Ishikawa (cell line): ENCODE data around the gene ZBTB44.

Experiments
- CEBPB ChIP-seq: IDR thresholded peaks from 2 replicates; pipeline ENCODE4 v1.6.1; 2012
- CREB1 ChIP-seq: IDR thresholded peaks from 2 replicates; pipeline ENCODE4 v1.6.1; 2012; ENCODE audit warnings: low read depth
- EGR1 ChIP-seq: IDR thresholded peaks from 2 replicates; pipeline ENCODE4 v1.6.1; 2012
- EP300 ChIP-seq: IDR thresholded peaks from 2 replicates; pipeline ENCODE4 v1.6.1; 2012; ENCODE audit warnings: borderline replicate concordance
- FOXM1 ChIP-seq: IDR thresholded peaks from 2 replicates; pipeline ENCODE4 v1.6.1; 2012; ENCODE audit warnings: low read depth, borderline replicate concordance
- MAX ChIP-seq: IDR thresholded peaks from 2 replicates; pipeline ENCODE4 v1.6.1; 2012
- NFIC ChIP-seq: IDR thresholded peaks from 2 replicates; pipeline ENCODE4 v1.6.1; 2012
- RAD21 ChIP-seq: IDR thresholded peaks from 2 replicates; pipeline ENCODE4 v1.6.1; 2012; ENCODE audit warnings: low read depth
- TAF1 ChIP-seq: IDR thresholded peaks from 2 replicates; pipeline ENCODE4 v1.6.1; 2012; ENCODE audit warnings: low read depth, mild to moderate bottlenecking
- TCF12 ChIP-seq: IDR thresholded peaks from 2 replicates; pipeline ENCODE4 v1.6.1; 2012; ENCODE audit warnings: low read depth
- TEAD4 ChIP-seq: IDR thresholded peaks from 2 replicates; pipeline ENCODE4 v1.6.1; 2012
- YY1 ChIP-seq: IDR thresholded peaks from 2 replicates; pipeline ENCODE4 v1.6.1; 2012; ENCODE audit warnings: low read depth
- ZBTB7A ChIP-seq: IDR thresholded peaks from 2 replicates; pipeline ENCODE4 v1.6.1; 2012; ENCODE audit warnings: low read depth
- TF ChIP-seq, protein P1 (sequence below): IDR thresholded peaks from 2 replicates; pipeline ENCODE4 v1.6.1; 2012
- TF ChIP-seq, protein P2 (sequence below): IDR thresholded peaks from 2 replicates; pipeline ENCODE4 v1.6.1; 2012; ENCODE audit warnings: low read depth, mild to moderate bottlenecking

ZBTB44 gene

DNA sequence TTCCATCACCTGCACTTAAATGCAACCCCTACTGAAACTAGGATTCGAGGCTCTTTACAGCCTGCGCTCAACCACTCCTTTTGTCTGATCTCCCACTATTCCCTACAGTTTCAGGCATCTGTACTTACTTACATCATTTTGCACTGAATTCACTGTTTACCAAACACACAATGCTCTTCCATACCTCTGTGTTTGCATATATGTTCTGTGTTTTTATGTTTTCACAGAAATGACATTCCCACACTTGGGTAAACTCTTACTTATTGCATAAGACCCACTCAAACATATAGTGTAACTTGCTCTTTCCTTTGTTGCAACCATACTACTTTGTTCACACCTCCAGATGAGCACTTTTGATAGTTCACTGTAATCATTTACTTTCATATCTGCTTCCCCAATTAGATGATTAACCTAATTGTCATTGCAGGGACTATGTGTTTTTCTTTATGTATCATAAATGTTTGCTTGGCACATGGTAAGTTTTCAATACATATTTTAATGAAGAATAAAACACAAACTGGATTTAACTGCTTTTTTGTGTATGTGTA is 54.6 kb downstream of the ZBTB44 start:
- TF ChIP-seq MAX (no peak), EP300 (no peak), CREB1 (no peak), NFIC (no peak), RAD21 (no peak), EGR1 (no peak), YY1 (no peak), TEAD4 (no peak), TAF1 (no peak), CEBPB (no peak), TCF12 (no peak), FOXM1 (no peak), ZBTB7A (no peak)
- TF ChIP-seq, protein P1, sequence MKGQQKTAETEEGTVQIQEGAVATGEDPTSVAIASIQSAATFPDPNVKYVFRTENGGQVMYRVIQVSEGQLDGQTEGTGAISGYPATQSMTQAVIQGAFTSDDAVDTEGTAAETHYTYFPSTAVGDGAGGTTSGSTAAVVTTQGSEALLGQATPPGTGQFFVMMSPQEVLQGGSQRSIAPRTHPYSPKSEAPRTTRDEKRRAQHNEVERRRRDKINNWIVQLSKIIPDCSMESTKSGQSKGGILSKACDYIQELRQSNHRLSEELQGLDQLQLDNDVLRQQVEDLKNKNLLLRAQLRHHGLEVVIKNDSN: no peak
- TF ChIP-seq, protein P2, sequence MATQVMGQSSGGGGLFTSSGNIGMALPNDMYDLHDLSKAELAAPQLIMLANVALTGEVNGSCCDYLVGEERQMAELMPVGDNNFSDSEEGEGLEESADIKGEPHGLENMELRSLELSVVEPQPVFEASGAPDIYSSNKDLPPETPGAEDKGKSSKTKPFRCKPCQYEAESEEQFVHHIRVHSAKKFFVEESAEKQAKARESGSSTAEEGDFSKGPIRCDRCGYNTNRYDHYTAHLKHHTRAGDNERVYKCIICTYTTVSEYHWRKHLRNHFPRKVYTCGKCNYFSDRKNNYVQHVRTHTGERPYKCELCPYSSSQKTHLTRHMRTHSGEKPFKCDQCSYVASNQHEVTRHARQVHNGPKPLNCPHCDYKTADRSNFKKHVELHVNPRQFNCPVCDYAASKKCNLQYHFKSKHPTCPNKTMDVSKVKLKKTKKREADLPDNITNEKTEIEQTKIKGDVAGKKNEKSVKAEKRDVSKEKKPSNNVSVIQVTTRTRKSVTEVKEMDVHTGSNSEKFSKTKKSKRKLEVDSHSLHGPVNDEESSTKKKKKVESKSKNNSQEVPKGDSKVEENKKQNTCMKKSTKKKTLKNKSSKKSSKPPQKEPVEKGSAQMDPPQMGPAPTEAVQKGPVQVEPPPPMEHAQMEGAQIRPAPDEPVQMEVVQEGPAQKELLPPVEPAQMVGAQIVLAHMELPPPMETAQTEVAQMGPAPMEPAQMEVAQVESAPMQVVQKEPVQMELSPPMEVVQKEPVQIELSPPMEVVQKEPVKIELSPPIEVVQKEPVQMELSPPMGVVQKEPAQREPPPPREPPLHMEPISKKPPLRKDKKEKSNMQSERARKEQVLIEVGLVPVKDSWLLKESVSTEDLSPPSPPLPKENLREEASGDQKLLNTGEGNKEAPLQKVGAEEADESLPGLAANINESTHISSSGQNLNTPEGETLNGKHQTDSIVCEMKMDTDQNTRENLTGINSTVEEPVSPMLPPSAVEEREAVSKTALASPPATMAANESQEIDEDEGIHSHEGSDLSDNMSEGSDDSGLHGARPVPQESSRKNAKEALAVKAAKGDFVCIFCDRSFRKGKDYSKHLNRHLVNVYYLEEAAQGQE: no peak

DNA sequence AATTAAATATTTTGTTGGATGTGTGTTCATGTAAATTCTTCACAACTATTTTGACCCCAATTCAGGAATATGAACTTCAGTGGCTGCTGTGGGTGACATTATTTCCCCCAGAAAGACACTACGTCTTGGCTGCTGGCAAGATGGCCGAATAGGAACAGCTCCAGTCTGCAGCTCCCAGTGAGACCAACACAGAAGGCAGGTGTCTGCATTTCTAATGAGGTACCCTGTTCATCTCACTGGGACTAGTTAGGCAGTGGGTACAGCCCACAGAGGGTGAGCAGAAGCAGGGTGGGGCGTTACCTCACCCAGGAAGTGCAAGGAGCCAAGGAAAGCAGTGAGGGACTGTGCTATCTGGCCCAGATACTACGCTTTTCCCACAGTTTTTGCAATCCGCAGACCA is 65.3 kb downstream of the ZBTB44 start:
- TF ChIP-seq CEBPB: no peak

DNA sequence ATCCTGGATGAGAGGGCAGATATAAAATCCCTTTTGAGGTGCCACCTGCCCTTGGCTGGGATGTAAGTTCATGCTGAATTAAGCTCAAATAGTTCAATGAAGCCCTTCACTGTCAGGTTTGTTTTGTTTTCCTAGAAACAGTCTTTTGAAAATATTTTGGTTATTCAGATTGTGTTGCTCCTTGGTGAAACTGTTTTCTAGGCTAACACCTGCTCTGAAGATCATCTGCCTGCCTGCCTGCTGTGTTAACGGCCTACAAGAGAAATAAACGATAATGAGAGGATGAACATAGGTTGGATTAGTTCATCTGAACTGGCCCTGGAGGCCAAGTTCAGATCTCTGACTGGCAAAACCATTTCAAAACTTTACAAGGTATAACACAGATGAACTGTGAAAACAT is 67.4 kb downstream of the ZBTB44 start:
- TF ChIP-seq CREB1: no peak
- no peak for TF ChIP-seq EP300
- no peak for TF ChIP-seq RAD21
- TF ChIP-seq NFIC: no peak
- no peak for TF ChIP-seq YY1
- TF ChIP-seq TCF12: no peak
- no peak for TF ChIP-seq EGR1
- no peak for TF ChIP-seq MAX
- no peak for TF ChIP-seq FOXM1
- TF ChIP-seq TEAD4: no peak
- no peak for TF ChIP-seq TAF1
- no peak for TF ChIP-seq CEBPB
- TF ChIP-seq, protein P2: no peak
- TF ChIP-seq ZBTB7A: no peak
- TF ChIP-seq, protein P1: no peak

GRCh38 chr11:130246738-130247137 is 68.0 kb downstream of the ZBTB44 start:
- no peak for TF ChIP-seq RAD21
- TF ChIP-seq TEAD4: no peak
- TF ChIP-seq EGR1: no peak
- TF ChIP-seq, protein P2: no peak
- no peak for TF ChIP-seq ZBTB7A
- TF ChIP-seq TCF12: no peak
- TF ChIP-seq TAF1: no peak
- no peak for TF ChIP-seq FOXM1
- no peak for TF ChIP-seq EP300
- TF ChIP-seq, protein P1: no peak
- TF ChIP-seq CREB1: no peak
- TF ChIP-seq MAX: no peak
- TF ChIP-seq CEBPB: no peak
- no peak for TF ChIP-seq YY1
- no peak for TF ChIP-seq NFIC
